RCC 7860 (cell line): Measurements from ENCODE around the gene ADAMTSL4.

ENCODE experiments used
- DNase-seq: peaks from one replicate; pipeline ENCODE4 v3.0.0-alpha.2; 2015; ENCODE audit warnings: low spot score
- FAIRE-seq: peaks from 2 replicates; lab custom pipeline; 2012; peaks lifted over from hg19 to GRCh38; lab: Jason Lieb, UNC

ADAMTSL4 gene

GRCh38 chr1:150548632-150549495 is at the start of gene ADAMTSL4:
Gene ADAMTSL4, plus strand, starts transcription at chr1:150549408. Its CDS starts 2,881 bp downstream, at chr1:150552289.
- FAIRE-seq: no peak
- DNase-seq: peak; percentile 52

DNA sequence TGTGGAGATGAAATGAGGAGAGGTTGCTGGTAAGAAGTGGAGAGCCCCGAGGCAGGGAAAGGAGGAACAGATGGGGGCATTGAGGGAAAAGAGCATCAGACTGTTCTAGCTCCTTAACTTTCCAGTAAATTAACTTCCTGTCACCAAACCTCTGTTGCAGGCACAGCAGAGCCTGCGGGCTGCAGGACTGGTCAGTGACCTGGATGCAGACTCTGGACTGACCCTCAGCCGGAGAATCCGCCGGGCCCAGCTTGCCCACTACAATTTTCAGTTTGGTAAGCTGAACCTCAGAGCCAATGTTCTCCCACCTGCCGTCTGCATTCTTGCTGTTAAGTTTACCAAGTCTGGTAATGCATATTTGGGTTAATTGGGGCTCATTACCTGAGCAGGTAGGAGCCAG is 43.8 kb upstream of the ADAMTSL4 start:
- FAIRE-seq (no peak), DNase-seq (no peak)

DNA sequence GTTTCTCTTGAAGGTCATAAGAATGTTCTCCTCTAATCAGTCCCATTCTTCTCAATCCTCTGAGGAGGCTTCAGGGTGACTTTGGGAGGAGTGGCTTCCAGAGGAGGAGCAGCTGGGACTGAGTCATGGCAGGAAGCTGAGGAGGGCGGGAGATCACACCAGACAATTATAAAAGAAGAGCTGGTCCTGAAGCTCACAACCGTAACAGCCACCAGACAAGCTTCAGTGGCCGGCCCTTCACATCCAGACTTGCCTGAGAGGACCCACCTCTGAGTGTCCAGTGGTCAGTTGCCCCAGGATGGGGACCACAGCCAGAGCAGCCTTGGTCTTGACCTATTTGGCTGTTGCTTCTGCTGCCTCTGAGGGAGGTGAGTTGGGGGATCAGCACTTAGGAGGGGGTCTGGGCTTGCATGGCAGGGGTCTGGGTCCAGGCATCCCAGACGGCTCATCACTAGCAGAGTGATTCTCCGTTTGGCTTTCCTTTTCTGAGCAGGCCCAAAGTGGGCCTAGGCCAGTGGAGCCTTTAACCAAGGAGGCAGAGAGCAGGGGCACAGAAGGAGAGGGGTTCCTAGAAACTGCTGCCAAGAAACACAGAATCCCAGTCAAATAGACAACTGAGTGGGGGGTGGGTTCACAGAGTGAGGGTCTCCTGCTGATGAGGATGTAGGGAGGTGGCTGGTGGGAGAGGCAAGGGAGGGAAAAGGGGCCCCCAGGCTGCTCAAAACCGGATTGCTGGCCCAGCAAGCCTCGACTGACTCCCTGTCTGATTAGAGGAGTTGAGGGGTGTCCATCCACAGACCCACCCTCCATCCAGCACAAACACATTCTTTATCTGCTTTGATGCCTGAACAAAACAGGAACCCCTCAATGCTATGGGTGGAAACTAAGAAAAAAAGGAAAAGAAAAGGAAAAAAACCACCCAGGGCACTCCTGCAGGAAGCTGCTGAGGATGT is 41.0 kb upstream of the ADAMTSL4 start, which contains the start of gene ECM1:
ECM1 (plus strand) TSS at position 198 of the 953 bp plus-strand sequence; CDS start at position 299, 101 bp downstream.
- FAIRE-seq (peak; percentile 78), DNase-seq (peak; percentile 72)

GRCh38 chr1:150508982-150509381 is 40.2 kb upstream of the ADAMTSL4 start:
- FAIRE-seq (no peak), DNase-seq (no peak)

GRCh38 chr1:150511551-150511950 is 37.7 kb upstream of the ADAMTSL4 start:
- FAIRE-seq: no peak
- no peak for DNase-seq

DNA sequence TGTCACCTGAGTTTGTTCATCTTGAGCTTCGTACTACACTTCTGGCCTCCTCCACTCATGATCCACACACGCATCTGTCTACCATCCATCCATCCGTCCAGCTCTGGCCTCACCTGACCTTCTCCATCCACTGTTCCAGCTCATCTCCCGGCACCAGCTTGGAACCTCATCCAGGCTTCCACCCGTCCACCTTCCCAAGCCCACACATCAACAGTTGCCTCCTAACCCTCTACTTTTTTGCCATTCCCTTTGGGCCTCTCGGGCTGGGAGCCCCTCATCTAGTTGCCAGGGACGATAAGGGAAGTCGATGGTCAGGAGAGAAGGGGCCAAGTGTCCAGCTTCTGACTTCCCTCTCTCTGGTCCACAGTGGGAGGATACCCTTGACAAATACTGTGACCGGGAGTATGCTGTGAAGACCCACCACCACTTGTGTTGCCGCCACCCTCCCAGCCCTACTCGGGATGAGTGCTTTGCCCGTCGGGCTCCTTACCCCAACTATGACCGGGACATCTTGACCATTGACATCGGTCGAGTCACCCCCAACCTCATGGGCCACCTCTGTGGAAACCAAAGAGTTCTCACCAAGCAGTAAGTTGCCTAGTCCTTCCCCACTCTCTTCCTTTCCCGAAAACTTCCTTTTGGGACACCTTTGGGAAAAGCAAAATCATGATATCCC is 37.1 kb upstream of the ADAMTSL4 start:
- FAIRE-seq (no peak), DNase-seq (no peak)

DNA sequence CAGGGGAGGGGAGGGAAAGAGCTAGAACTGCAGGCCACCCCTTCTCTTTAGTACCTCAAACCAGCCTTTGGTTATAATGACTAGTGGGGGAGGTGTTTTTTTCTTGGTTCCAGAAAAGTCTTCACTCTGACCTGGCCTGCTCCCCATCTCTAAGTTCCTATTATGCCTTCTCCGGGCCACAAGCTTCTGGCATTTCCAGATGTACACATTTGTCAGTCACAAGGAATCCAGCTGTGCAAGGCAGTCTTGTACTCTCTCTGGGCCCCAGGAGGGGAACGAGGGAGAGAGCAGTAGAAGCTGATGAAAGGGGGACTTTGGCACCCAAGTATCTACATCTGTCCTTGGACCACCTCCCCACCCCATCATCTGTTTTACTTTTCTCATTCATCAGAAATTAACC is 36.4 kb upstream of the ADAMTSL4 start:
- DNase-seq (no peak), FAIRE-seq (no peak)

DNA sequence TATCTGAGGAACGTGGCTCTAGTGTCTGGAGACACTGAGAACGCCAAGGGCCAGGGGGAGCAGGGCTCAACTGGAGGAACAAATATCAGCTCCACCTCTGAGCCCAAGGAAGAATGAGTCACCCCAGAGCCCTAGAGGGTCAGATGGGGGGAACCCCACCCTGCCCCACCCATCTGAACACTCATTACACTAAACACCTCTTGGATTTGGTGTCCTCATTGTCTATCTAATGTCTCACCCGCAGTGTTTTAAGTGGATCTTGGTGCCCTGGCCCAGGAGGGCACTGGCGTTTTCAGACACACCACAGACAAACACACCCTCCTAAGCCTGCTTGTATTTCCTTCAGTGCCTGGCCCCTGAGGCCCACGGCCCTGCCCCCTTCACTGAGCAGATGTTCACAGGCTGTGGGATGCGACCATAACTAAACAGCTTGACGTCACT is 35.8 kb upstream of the ADAMTSL4 start:
- no peak for FAIRE-seq
- DNase-seq: no peak

DNA sequence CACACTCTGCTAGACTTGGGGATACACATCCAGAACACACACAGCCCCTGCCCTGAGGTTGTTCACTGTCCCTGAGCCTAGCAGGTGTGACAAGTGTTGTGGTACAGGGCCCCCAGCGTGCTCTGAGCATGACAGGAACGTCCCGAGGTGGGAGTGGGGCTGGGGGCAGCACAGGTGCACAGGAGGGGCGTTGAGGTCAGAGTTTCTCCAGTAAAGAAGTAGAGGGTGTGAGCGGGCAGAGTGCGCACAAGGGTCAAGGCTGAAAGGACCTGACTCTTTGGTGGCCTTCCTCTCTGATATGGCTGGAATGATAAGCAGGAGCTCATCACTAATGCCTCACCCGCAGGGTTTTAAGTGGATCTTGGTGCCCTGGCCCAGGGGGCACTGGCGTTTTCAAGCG is 34.9 kb upstream of the ADAMTSL4 start:
- FAIRE-seq: no peak
- no peak for DNase-seq

GRCh38 chr1:150514913-150515327 is 34.3 kb upstream of the ADAMTSL4 start:
- no peak for FAIRE-seq

GRCh38 chr1:150515328-150516049 is 33.7 kb upstream of the ADAMTSL4 start, which contains the start of gene FALEC:
Gene FALEC, plus strand, starts transcription at chr1:150515752.
- FAIRE-seq: peak; percentile 26

More at GRCh38 chr1:150514913-150515327, 34.3 kb upstream of the ADAMTSL4 start:
- DNase-seq: no peak

DNA sequence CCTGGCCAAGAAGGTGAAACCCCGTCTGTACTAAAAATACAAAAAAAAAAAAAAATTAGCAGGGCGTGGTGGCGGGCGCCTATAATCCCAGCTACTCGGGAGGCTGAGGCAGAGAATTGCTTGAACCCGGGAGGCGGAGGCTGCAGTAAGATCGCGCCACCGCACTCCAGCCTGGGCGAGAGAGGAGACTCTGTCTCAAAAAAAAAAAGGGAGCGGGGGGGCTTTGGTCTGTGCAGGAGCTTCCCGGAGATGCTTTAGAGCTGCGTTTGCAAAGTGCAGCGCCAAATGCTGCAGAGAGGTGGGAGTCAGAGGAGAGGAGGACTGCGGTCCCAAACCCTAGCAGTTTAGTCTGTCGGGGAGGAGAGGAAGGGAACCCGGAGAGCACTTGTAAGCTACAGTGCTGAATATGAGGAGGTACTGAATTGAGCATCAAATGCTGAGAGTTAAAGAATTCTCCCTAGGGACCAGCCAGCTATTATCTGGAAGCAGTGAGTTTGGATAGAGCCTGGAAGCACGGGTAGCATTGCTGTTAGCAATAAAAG is 33.1 kb upstream of the ADAMTSL4 start:
- DNase-seq (peak; percentile 4), FAIRE-seq (no peak)

More at GRCh38 chr1:150515328-150516049, 33.7 kb upstream of the ADAMTSL4 start, which contains the start of gene FALEC:
- peak; percentile 92 for DNase-seq

GRCh38 chr1:150516616-150517015 is 32.6 kb upstream of the ADAMTSL4 start:
- DNase-seq (peak; percentile 12), FAIRE-seq (no peak)

DNA sequence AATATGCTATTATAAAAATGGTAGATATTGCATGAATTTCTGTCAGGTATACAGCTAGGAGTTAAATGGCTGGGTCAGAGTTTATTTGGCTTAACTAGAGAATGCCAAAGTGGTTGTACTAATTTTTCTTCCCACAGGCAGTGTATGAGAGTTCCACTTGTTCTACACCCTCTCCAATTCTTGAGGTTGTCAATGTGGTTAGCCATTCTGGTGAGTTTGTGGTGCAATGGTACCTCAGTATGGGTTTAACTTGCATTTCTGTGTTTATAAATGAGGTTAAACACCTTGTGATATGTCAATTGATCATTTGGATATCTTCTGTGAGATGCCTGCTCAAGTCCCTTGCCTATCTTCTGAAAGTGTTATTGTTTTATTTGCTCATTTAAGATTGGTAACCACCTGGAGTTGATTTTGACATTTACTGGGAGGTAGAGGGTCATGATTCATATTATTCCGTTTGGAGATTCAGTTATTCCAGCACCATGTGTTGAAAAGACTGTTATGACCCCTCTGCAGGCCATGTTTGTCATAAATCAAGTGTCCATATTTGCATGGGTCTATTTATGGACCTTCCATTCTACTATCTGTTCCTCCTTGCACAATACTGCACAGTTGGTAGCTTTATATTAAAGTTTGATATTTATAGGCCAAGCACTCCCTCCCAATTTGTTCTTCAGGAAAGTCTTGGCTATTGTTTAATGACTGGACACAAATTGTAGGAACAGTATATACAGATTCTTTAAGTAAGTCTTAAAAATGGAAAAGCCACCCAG is 27.8 kb upstream of the ADAMTSL4 start:
- DNase-seq: no peak
- FAIRE-seq: no peak

DNA sequence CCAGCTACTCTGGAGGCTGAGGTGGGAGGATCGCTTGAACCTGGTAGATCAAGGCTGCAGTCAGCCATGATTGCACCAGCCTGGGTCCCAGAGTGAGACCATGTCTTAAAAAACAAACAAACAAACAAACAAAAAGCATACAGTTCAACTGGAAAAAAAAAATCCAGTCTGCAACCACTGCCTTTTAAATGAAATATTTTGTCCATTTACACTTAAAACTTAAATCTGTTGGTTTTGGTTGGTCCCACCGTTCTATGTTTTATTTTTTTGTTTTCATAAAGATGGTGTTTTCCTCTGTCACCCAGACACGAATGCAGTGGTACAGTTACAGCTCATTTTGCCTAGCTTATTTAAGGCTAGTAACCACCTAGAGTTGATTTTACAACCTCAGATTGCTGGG is 23.9 kb upstream of the ADAMTSL4 start:
- no peak for FAIRE-seq
- no peak for DNase-seq

DNA sequence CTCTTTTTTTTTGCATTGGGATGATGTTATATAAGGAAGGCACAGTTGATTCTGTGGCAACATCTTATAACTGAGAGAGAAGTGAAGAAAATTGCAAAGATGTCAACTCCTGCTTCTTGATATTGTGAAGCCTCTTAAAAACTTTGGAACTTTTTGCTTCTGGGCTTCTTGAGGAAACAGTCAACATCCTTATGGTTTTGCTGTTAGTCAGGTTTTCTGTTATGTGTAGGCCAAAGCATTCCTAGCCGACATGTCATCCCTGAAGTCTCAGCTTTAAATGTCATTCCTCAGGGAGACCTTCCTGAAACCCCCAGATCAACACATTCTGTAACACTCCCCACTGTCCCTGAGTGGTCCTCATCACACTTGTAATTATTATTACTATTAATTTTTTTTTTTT is 21.0 kb upstream of the ADAMTSL4 start:
- DNase-seq (peak; percentile 33), FAIRE-seq (no peak)

GRCh38 chr1:150529017-150529416 is 20.2 kb upstream of the ADAMTSL4 start:
- FAIRE-seq (no peak), DNase-seq (peak; percentile 24)

GRCh38 chr1:150530491-150531159 is 18.6 kb upstream of the ADAMTSL4 start:
- DNase-seq (no peak), FAIRE-seq (no peak)
